ENCODE measurements around the gene EXPH5.

- TF ChIP-seq ZFP3 (CRISPR knock-in tag; IDR thresholded peaks at IDR 0.05) (no peak), OSR1 (CRISPR knock-in tag; IDR thresholded peaks at IDR 0.05) (no peak), ARNTL (CRISPR knock-in tag; IDR thresholded peaks at IDR 0.05; ENCODE audit: borderline replicate concordance, low read depth) (no peak), PATZ1 (CRISPR knock-in tag; IDR thresholded peaks at IDR 0.05; ENCODE audit: borderline replicate concordance) (no peak), RARB (CRISPR knock-in tag; IDR thresholded peaks at IDR 0.05) (no peak), ZNF8 (CRISPR knock-in tag; IDR thresholded peaks at IDR 0.05) (no peak), CSRNP3 (CRISPR knock-in tag; IDR thresholded peaks at IDR 0.05) (no peak), POU6F1 (CRISPR knock-in tag; IDR thresholded peaks at IDR 0.05; ENCODE audit: borderline replicate concordance, low read depth) (no peak), ZC3H10 (CRISPR knock-in tag; IDR thresholded peaks at IDR 0.05) (no peak), CSDC2 (CRISPR knock-in tag; IDR thresholded peaks at IDR 0.05) (no peak), TSHZ2 (CRISPR knock-in tag; IDR thresholded peaks at IDR 0.05) (no peak)
Measured at GRCh38 chr11:108636222-108636621, 42.7 kb upstream of the EXPH5 start.
